ENCODE measurements around the gene MIEF1. TPM values are rescaled to one million over a fixed set of nuclear protein-coding genes. Genes with fewer than 3 reads are reported as not detected.

The MIEF1 gene
- polyA plus RNA-seq, 1 experiment = 21.0 TPM

GRCh38 chr22:39514373-39514973 is 12.4 kb downstream of the MIEF1 start:
- ChIA-PET POLR2A (no interaction called here), CTCF (interaction anchor here (0.6 to 3.7 kb wide), 25 partner anchors 9 to 379 kb away, joined by 3 to 22 read pairs (median 4); partner anchors contain the start of genes MIEF1 and TAB1)
- TF ChIP-seq CTCF (IDR thresholded peaks at IDR 0.05; ENCODE audit: insufficient read depth, low read depth, low read length) = peak; percentile 85
- Histone ChIP-seq H3K27me3 (ENCODE audit: control insufficient read depth, insufficient read depth, low read length) (no peaks in the 10 kb centered on the region), H3K4me3 (ENCODE audit: low read depth, low read length) (no peak overlapping the region), H3K36me3 (ENCODE audit: control insufficient read depth, insufficient read depth, low read length) (peaks cover 31% of the 10 kb centered on the region)
- no peak for DNase-seq (ENCODE audit: low read depth)

- H3K36me3 ChIP-seq (ENCODE audit: control insufficient read depth, insufficient read depth, low read length) = peaks cover 28% of the 10 kb centered on the region
- ChIA-PET POLR2A (no interaction called here), CTCF (interaction anchor here (0.8 to 3.7 kb wide), 20 partner anchors 8 to 348 kb away, joined by 3 to 28 read pairs (median 7); partner anchors contain the start of gene TAB1)
- DNase-seq (ENCODE audit: low read depth) = no peak
- no peaks in the 10 kb centered on the region for H3K27me3 ChIP-seq (ENCODE audit: control insufficient read depth, insufficient read depth, low read length)
- no peak for TF ChIP-seq CTCF (IDR thresholded peaks at IDR 0.05; ENCODE audit: insufficient read depth, low read depth, low read length)
- no peak overlapping the region for H3K4me3 ChIP-seq (ENCODE audit: low read depth, low read length)
These were observed 13.4 kb downstream of the MIEF1 start for GRCh38 chr22:39515266-39516050.

- ChIA-PET POLR2A (no interaction called here), CTCF (interaction anchor here (0.6 to 3.6 kb wide), 9 partner anchors 10 to 603 kb away, joined by 3 to 28 read pairs (median 9); partner anchors contain the start of genes MIEF1 and TAB1)
- DNase-seq (ENCODE audit: low read depth) = no peak
- Histone ChIP-seq H3K36me3 (ENCODE audit: control insufficient read depth, insufficient read depth, low read length) (peaks cover 26% of the 10 kb centered on the region), H3K4me3 (ENCODE audit: low read depth, low read length) (no peak overlapping the region), H3K27me3 (ENCODE audit: control insufficient read depth, insufficient read depth, low read length) (no peaks in the 10 kb centered on the region)
- no peak for TF ChIP-seq CTCF (IDR thresholded peaks at IDR 0.05; ENCODE audit: insufficient read depth, low read depth, low read length)
These were observed 15.4 kb downstream of the MIEF1 start for GRCh38 chr22:39517470-39517869.

GRCh38 chr22:39518144-39518786 is 16.2 kb downstream of the MIEF1 start:
- CTCF ChIA-PET = interaction anchor here (0.9 to 3.6 kb wide), 10 partner anchors 8 to 348 kb away, joined by 3 to 28 read pairs (median 8); partner anchors contain the start of genes MIEF1 and TAB1
- peaks cover 34% of the 10 kb centered on the region for H3K36me3 ChIP-seq (ENCODE audit: control insufficient read depth, insufficient read depth, low read length)
- TF ChIP-seq CTCF (IDR thresholded peaks at IDR 0.05; ENCODE audit: insufficient read depth, low read depth, low read length) = no peak

More at GRCh38 chr22:39518144-39518786, 16.2 kb downstream of the MIEF1 start:
- no peak for DNase-seq (ENCODE audit: low read depth)
- Histone ChIP-seq H3K4me3 (ENCODE audit: low read depth, low read length) (no peak overlapping the region), H3K27me3 (ENCODE audit: control insufficient read depth, insufficient read depth, low read length) (no peaks in the 10 kb centered on the region)
- POLR2A ChIA-PET = no interaction called here
